HuH-7.5 (cell line): ENCODE data around the gene LPP.
"Not testable (repeated sequence)": the region's sequence is repeated elsewhere in the genome, so short reads cannot be mapped to it uniquely, and the experiment has no call there.

Experiments used
- DNase-seq: peaks from one replicate; pipeline ENCODE4 v3.0.0; 2011; ENCODE audit warnings: low spot score

The LPP gene

DNA sequence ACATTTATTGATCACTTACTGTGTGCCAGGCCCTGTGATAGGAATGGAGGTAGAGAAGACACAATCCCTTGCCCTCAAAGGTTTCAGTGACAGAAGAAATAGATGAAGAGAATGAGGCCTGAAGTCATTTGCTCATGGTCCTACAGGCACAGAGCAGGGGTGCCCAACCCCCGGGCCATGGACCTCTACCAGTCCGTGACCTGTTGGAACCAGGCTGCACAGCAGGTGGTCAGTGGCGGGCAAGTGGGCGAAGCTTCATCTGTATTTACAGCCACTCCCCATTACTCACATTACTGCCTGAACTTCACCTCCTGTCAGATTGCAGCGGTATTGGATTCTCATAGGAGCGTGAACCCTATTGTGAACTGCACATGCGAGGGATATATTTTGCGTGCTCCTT lies 480.3 kb downstream of the LPP start:
- DNase-seq = no peak

DNA sequence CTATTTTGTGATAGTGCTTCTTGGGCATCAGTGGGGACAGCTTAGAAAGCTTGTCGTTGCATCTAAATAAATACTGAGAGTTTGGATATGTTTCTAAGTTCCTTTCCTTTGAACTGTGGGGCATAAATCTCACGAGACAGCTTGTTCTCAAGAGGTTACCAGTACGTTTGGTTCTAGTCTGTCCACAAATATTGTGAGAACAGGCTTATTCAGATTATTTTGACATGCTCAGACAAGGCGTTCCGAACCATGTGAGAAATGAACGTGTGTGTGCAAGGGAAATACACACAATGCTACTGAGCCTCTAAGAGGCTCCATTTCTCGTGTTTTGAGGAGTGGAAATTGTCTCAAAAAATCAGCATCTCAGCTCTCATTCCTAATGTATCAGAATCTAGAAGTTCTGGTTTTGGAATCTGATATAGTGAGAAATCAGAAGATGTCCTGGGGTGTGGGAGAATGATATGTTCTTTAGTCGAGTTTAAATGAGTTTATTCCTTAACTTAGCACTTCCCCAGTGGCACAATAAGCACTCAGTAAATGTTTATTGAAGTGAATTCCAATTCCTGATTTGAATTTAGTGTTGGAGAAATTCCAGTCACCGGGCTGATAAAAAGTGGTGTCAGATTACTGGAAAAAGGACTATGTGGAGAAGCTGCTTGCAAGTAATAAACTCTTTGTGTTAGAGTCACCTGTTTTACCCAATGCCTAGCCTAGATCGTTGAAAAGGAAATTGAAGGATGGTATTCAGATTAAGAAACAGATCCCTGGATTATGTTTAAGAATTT lies 481.5 kb downstream of the LPP start:
- no peak for DNase-seq

DNA sequence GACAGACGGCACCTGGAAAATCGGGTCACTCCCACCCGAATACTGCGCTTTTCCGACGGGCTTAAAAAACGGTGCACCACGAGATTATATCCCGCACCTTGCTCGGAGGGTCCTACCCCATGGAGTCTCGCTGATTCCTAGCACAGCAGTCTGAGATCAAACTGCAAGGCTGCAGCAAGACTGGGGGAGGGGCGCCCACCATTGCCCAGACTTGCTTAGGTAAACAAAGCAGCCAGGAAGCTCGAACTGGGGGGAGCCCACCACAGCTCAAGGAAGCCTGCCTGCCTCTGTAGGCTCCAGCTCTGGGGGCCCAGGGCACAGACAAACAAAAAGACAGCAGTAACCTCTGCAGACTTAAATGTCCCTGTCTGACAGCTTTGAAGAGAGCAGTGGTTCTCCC lies 482.3 kb downstream of the LPP start:
- DNase-seq = not testable (repeated sequence)

GRCh38 chr3:188641076-188641475 lies 487.1 kb downstream of the LPP start:
- DNase-seq = no peak

DNA sequence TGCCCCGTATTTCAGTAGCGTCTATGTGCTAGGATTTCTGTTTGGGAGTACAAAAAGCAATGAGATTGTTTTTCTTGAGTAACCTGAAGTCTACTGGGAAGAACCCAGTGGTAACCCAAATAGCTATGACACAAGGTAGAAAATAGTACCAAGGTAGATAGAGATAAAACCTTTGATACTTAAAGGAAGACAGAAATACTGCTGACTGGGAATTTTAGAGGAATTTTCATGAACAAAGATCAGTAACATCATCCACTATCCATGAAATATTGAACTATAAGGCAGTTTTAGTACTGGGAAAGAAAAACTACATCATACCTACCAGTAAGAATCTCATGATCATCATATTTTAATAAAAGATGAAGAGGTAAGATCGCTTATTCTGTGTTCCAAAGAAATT lies 489.8 kb downstream of the LPP start:
- no peak for DNase-seq

- no peak for DNase-seq
Observed at GRCh38 chr3:188646592-188646991, 492.6 kb downstream of the LPP start.

DNA sequence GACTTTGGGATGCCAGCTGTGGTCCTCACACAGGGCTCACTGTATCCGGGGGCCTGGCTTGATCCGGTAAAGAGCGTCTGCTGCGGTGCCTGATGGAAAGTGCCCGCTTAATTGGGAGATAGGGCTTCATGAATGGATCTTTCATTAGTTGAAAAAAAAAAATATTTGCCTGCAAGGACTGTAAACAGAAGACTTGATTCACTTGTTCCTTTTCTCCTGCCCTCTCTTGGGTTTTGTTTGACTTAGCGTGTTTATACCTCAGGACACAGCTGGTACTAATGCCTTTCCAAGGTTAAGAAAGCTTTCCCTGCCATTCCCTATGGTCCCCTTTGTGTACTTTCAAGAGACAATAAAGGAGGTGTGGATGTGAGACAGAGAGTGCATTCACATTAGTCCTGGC lies 493.3 kb downstream of the LPP start:
- no peak for DNase-seq

DNA sequence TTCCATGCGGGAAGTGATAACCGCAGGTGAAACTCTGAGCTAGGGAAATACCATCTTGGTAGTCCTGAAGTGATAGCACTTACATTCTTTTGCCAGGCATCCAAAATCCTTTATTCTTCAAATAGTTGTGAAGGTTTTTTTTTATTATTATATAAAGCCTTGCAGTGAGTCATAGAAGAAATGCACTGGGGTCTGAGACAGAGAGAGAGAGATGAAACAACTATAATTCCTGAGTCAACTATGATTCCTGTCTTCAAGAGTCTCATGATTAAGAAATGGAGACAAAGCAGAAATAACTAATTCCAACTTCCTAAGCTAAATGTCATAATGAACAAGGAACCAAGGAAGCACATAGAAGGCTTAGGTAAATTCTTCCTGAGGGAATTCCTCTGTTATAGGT lies 495.6 kb downstream of the LPP start:
- no peak for DNase-seq

DNA sequence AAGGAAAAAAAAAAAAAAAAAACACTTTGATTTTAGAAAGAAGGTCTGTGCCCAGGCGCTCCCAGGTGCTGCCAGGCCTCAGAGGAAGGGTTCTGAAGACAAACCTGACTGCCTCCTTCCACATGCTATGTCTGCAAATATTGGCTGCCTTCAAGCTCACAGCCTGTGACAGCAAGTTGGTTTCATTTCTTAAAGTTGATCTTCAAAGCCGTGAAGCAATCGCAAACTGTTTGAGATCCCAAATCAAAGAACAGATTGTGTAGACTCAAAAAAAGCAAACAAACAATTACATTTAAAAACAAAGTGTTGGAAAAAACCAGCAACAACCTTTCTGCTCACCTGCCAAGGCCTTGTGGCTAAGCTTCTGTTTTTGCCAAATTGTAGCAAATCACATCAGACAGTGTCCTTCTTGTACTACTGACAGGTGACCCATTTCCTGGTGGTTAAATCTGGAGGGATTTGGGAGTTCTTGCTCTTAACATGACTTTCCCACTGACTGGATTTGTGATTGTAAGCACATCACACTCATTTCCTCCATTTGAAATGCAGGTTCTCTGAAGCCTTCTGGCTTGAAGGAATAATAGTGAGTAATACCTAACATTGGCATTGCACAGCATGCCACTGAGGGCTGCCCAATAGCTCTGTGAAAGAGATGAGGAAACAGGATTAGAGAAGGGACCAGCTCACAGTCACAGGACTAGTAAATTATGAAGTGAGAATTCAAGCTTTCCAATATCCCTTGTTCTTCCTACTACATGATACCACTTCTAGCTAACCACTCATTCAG lies 502.4 kb downstream of the LPP start:
- DNase-seq = no peak

GRCh38 chr3:188658606-188659005 lies 504.6 kb downstream of the LPP start:
- no peak for DNase-seq

GRCh38 chr3:188659449-188660090 lies 505.6 kb downstream of the LPP start:
- DNase-seq = no peak

DNA sequence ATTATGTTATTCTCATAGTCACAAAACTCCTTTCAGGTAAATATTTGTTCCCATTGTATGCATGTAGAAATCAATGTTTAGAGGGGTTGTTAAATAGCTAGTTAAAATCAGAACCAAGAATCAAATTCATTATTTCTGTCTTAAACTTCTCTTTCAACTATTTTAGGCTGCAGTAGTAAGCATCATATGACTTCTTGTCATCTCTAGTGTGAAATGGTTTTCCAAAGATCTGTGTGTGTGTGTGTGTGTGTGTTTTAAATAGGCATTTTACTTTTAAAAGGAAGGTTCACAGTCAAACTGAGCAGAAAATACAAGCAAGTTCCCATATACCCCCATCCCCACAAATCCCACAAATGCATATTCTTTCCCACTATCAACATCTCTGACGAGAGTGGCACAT lies 506.5 kb downstream of the LPP start:
- no peak for DNase-seq

DNA sequence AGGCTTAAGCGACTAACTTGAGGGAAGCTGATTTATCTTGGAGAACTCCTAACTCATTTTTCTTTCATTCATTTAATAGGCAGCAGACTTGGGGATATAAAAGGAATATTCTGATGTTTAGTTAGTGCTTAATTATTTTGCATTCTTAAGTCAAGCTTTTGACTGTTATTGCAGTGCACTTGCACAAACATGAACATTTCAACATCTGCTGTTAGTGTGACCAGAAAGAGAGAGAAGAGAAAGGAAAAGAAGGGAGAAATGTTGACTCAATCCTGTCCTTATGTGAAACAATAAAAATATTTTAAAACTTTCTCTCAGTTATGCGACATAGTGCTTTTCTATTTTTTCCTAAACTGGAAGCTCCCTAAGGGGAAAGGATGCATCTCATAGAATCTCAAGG lies 507.8 kb downstream of the LPP start:
- DNase-seq = no peak

- DNase-seq = no peak
Observed at GRCh38 chr3:188662214-188662613, 508.3 kb downstream of the LPP start.

DNA sequence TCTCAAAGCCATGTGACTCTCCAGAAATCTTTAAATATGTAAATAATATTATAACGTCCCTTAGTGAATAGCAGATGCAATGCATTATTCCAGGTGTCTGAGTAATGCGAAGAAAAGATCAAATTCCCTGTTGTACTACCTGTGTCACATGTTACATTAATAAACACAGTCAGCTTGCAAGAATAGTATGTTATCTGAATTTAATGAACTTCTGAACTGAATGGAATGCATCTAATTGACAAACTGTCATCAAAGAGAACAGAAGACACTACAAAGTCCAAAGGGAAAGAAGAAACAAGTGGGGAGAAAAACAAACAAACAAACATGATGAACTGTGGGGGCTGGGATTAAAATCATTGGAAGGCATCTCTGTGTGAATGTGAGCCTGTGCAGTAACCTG lies 508.8 kb downstream of the LPP start:
- DNase-seq = no peak

DNA sequence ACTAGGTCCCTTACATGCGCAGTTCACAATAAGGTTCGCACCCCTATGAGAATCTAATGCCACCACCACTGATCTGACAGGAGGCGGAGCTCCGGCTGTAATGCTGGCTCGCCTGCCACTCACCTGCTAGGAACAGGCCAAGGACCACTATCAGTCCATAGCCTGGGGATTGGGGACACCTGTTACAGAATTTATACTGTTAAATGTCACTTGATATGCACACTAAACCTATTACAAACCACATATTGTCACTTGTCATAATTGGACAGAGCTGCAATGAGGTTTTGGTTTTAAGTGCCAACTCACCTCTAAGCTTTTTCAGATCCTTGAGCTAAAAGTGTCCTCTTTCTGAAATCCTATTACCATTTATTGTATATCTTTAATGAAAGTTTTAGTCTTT lies 509.9 kb downstream of the LPP start:
- DNase-seq = no peak

GRCh38 chr3:188664795-188665194 lies 510.8 kb downstream of the LPP start:
- DNase-seq = no peak

GRCh38 chr3:188667926-188668325 lies 514.0 kb downstream of the LPP start:
- no peak for DNase-seq

GRCh38 chr3:188670446-188670845 lies 516.5 kb downstream of the LPP start:
- DNase-seq = no peak

- DNase-seq = no peak
Observed at GRCh38 chr3:188671971-188672370, 518.0 kb downstream of the LPP start.

DNA sequence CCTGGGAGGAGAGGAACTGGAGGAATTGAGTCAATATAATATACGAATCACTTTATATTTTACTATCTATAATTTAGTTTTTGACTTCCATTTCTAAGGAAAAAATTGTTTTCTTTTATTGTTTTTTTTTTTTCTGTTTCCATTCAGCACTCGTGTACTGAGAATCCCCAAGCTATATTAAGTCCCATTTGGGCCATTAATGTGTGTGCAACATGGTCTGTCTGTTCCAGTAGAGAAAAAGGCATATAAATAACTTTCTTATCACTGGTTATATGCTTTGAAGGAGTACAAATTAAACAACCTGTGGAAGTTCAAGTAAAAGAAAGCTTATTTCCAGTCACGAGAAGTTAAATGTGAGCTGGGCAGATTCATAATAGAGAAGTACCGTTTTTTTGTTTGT lies 518.9 kb downstream of the LPP start:
- no peak for DNase-seq

- no peak for DNase-seq
Observed at GRCh38 chr3:188673646-188674186, 519.8 kb downstream of the LPP start.

DNA sequence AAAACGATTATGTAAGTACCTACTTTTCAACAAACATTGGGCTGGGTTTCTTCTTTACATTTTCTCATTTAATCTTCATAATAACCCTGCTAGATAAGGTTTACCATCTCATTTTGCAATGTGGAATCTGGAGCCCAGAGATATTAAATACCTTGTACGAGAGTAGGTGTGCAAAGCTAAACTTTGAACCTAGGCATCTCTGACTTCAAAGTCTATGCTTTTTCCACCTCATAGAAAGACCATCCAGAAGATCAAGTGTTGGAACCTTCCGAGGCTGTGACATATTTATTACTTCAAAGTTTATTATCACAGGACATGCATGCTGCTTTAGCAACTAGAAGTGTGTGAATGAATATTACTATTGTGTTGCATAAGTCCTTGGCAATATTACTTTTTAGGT lies 520.6 kb downstream of the LPP start:
- DNase-seq = no peak
